GM23338 (cell line): ENCODE data around the gene CIDEB. TPM values are rescaled to one million over a fixed set of nuclear protein-coding genes. Genes with fewer than 3 reads are reported as not detected.

Experiments
- ATAC-seq: fragments of 200-7000 bp; cut with Tn5 transposase; 3 replicates; pipeline ENCODE4 v1.9.1; 2020
- DNase-seq: peaks from one replicate; pipeline ENCODE4 v3.0.0-alpha.2; 2015; ENCODE audit warnings: low spot score
- H2AFZ ChIP-seq: fragments of 200-600 bp; sonication (generic); 2 replicates; pipeline ENCODE4 v1.8.0; 2016; ENCODE audit warnings: antibody characterized with exemption, mild to moderate bottlenecking, moderate library complexity
- H3F3A ChIP-seq: fragments of 200-600 bp; sonication (generic); replicated peaks from 2 replicates; pipeline ENCODE4 v1.8.0; 2017; ENCODE audit warnings: antibody characterized with exemption, mixed run types, low read depth
- H3K27ac ChIP-seq: fragments of 200-600 bp; sonication (generic); 2 replicates; pipeline ENCODE4 v1.6.1; 2016; ENCODE audit warnings: low read depth
- H3K27me3 ChIP-seq: fragments of 200-600 bp; sonication (generic); 2 replicates; pipeline ENCODE4 v1.8.0; 2016; ENCODE audit warnings: mild to moderate bottlenecking, mixed run types, moderate library complexity; ENCODE audit not compliant: insufficient read depth
- H3K36me3 ChIP-seq: fragments of 200-600 bp; sonication (generic); 2 replicates; pipeline ENCODE4 v1.8.0; 2016; ENCODE audit warnings: mild to moderate bottlenecking; ENCODE audit not compliant: insufficient read depth
- H3K4me1 ChIP-seq: fragments of 200-600 bp; sonication (generic); 2 replicates; pipeline ENCODE4 v1.8.0; 2016; ENCODE audit warnings: mild to moderate bottlenecking, moderate library complexity; ENCODE audit not compliant: insufficient read depth
- H3K4me2 ChIP-seq: fragments of 200-600 bp; sonication (generic); 2 replicates; pipeline ENCODE4 v1.7.1; 2017; ENCODE audit warnings: mixed run types
- H3K4me3 ChIP-seq: fragments of 200-600 bp; sonication (generic); 2 replicates; pipeline ENCODE4 v1.6.1; 2016; ENCODE audit warnings: mixed run types
- H3K79me2 ChIP-seq: fragments of 200-600 bp; sonication (generic); replicated peaks from 2 replicates; pipeline ENCODE4 v1.8.0; 2017; ENCODE audit warnings: mild to moderate bottlenecking; ENCODE audit not compliant: insufficient read depth
- H3K9me2 ChIP-seq: fragments of 200-600 bp; sonication (generic); 2 replicates; pipeline ENCODE4 v1.8.0; 2017; ENCODE audit not compliant: insufficient read depth
- H4K20me1 ChIP-seq: fragments of 200-600 bp; sonication (generic); replicated peaks from 2 replicates; pipeline ENCODE4 v1.8.0; 2017; ENCODE audit warnings: mild to moderate bottlenecking; ENCODE audit not compliant: insufficient read depth
- H3K27ac Mint-ChIP-seq: 2 replicates; pipeline ENCODE4 v1.8.0; 2020; ENCODE audit warnings: inconsistent platforms, mild to moderate bottlenecking, moderate library complexity, mixed read lengths
- H3K27me3 Mint-ChIP-seq: 3 replicates; pipeline ENCODE4 v1.8.0; 2022; ENCODE audit warnings: low read depth, mild to moderate bottlenecking, moderate library complexity, mixed read lengths, inconsistent platforms; ENCODE audit not compliant: insufficient read depth, poor library complexity
- H3K36me3 Mint-ChIP-seq: 3 replicates; pipeline ENCODE4 v1.8.0; 2021; ENCODE audit warnings: low read depth, mild to moderate bottlenecking, inconsistent platforms, moderate library complexity, mixed read lengths
- H3K4me1 Mint-ChIP-seq: 3 replicates; pipeline ENCODE4 v1.8.0; 2020; ENCODE audit warnings: mild to moderate bottlenecking, inconsistent platforms, mixed read lengths
- H3K4me3 Mint-ChIP-seq: 3 replicates; pipeline ENCODE4 v1.8.0; 2021; ENCODE audit warnings: moderate library complexity, mild to moderate bottlenecking, inconsistent platforms, mixed read lengths
- H3K9me3 Mint-ChIP-seq: 3 replicates; pipeline ENCODE4 v1.8.0; 2020; ENCODE audit warnings: moderate library complexity, mild to moderate bottlenecking, inconsistent platforms, mixed read lengths
- EZH2 ChIP-seq: fragments of 200-600 bp; sonication (generic); IDR thresholded peaks from one replicate; pipeline ENCODE4 v1.8.0; 2017; ENCODE audit warnings: antibody characterized with exemption, mild to moderate bottlenecking, low read depth; ENCODE audit not compliant: unreplicated experiment
- polyA plus RNA-seq: library from polyadenylated mRNA; unstranded; fragments of >200 nt; fragmentation: Nextera tagmentation; extraction: Ambion mirVana; gene quantifications from 2 replicates; pipeline ENCODE4 v1.2.1, GENCODE V29; 2016
- total RNA-seq: library from RNA; depleted of rRNA; stranded (reverse); fragments of >200 nt; shearing (Covaris generic); gene quantifications from 2 replicates; pipeline ENCODE4 v1.2.3, GENCODE V29; 2014
- TF ChIP-seq, protein P1 (sequence below): fragments of 250-450 bp; sonication (Bioruptor Pico); IDR thresholded peaks from 2 replicates; pipeline ENCODE4 v1.5.0; 2020; ENCODE audit warnings: mild to moderate bottlenecking, moderate library complexity
- TF ChIP-seq, protein P2 (sequence below), 2 experiments: fragments of 200-600 bp in 1 of 2; sonication (generic) in 1 of 2; conservative IDR thresholded peaks; 2 replicates each; pipeline versions ENCODE4 v1.5.1 to v1.6.1; 2016 to 2017; ENCODE audit warnings: antibody characterized with exemption in 2 of 2, low read depth in 2 of 2, mild to moderate bottlenecking in 2 of 2, moderate library complexity in 1 of 2

CIDEB gene
- total and polyA plus RNA-seq, 2 experiments from 2014 or later: 3.4 to 4.6 TPM

DNA sequence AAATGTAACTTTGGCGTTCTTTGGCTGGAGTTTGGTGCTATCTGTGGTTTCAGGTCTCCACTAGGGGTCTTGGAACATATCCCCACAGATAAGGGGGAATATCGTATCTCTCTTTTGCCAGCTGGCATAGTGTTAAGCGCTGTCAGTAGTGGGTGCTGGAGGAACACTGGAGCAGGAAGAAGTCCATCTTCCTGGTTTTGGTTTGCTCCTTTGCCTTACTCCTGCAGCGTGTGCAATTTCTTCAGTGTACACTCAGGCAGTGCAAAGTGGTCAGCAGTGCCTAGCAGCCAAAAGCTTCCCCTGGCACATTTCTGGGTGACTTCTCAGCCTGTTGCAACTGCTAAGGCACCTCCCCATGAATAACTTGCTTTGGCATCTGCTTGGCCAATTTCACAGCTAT lies 43.7 kb upstream of the CIDEB start:
- Histone ChIP-seq H3K9me2 (no peaks in the 10 kb centered on the region), H3F3A (no peaks in the 10 kb centered on the region), H3K4me1 (no peaks in the 10 kb centered on the region), H3K36me3 (no peaks in the 10 kb centered on the region), H3K4me2 (no peak overlapping the region), H3K27me3 (peaks cover 72% of the 10 kb centered on the region), H4K20me1 (no peaks in the 10 kb centered on the region), H3K79me2 (no peaks in the 10 kb centered on the region), H3K27ac (no peak overlapping the region), H3K4me3 (no peak overlapping the region), H2AFZ (no peak overlapping the region)
- Mint-ChIP-seq H3K36me3 (no peaks in the 10 kb centered on the region), H3K4me3 (no peak overlapping the region), H3K9me3 (no peaks in the 10 kb centered on the region), H3K27ac (no peak overlapping the region), H3K27me3 (peaks cover 19% of the 10 kb centered on the region), H3K4me1 (no peaks in the 10 kb centered on the region)
- DNase-seq: peak; percentile 28
- TF ChIP-seq, protein P1, sequence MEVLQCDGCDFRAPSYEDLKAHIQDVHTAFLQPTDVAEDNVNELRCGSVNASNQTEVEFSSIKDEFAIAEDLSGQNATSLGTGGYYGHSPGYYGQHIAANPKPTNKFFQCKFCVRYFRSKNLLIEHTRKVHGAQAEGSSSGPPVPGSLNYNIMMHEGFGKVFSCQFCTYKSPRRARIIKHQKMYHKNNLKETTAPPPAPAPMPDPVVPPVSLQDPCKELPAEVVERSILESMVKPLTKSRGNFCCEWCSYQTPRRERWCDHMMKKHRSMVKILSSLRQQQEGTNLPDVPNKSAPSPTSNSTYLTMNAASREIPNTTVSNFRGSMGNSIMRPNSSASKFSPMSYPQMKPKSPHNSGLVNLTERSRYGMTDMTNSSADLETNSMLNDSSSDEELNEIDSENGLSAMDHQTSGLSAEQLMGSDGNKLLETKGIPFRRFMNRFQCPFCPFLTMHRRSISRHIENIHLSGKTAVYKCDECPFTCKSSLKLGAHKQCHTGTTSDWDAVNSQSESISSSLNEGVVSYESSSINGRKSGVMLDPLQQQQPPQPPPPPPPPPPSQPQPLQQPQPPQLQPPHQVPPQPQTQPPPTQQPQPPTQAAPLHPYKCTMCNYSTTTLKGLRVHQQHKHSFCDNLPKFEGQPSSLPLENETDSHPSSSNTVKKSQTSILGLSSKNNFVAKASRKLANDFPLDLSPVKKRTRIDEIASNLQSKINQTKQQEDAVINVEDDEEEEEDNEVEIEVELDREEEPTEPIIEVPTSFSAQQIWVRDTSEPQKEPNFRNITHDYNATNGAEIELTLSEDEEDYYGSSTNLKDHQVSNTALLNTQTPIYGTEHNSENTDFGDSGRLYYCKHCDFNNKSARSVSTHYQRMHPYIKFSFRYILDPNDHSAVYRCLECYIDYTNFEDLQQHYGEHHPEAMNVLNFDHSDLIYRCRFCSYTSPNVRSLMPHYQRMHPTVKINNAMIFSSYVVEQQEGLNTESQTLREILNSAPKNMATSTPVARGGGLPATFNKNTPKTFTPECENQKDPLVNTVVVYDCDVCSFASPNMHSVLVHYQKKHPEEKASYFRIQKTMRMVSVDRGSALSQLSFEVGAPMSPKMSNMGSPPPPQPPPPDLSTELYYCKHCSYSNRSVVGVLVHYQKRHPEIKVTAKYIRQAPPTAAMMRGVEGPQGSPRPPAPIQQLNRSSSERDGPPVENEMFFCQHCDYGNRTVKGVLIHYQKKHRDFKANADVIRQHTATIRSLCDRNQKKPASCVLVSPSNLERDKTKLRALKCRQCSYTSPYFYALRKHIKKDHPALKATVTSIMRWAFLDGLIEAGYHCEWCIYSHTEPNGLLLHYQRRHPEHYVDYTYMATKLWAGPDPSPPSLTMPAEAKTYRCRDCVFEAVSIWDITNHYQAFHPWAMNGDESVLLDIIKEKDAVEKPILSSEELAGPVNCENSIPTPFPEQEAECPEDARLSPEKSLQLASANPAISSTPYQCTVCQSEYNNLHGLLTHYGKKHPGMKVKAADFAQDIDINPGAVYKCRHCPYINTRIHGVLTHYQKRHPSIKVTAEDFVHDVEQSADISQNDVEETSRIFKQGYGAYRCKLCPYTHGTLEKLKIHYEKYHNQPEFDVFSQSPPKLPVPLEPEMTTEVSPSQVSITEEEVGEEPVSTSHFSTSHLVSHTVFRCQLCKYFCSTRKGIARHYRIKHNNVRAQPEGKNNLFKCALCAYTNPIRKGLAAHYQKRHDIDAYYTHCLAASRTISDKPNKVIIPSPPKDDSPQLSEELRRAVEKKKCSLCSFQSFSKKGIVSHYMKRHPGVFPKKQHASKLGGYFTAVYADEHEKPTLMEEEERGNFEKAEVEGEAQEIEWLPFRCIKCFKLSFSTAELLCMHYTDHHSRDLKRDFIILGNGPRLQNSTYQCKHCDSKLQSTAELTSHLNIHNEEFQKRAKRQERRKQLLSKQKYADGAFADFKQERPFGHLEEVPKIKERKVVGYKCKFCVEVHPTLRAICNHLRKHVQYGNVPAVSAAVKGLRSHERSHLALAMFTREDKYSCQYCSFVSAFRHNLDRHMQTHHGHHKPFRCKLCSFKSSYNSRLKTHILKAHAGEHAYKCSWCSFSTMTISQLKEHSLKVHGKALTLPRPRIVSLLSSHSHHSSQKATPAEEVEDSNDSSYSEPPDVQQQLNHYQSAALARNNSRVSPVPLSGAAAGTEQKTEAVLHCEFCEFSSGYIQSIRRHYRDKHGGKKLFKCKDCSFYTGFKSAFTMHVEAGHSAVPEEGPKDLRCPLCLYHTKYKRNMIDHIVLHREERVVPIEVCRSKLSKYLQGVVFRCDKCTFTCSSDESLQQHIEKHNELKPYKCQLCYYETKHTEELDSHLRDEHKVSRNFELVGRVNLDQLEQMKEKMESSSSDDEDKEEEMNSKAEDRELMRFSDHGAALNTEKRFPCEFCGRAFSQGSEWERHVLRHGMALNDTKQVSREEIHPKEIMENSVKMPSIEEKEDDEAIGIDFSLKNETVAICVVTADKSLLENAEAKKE (CRISPR knock-in tag): no peak
- TF ChIP-seq, protein P2, sequence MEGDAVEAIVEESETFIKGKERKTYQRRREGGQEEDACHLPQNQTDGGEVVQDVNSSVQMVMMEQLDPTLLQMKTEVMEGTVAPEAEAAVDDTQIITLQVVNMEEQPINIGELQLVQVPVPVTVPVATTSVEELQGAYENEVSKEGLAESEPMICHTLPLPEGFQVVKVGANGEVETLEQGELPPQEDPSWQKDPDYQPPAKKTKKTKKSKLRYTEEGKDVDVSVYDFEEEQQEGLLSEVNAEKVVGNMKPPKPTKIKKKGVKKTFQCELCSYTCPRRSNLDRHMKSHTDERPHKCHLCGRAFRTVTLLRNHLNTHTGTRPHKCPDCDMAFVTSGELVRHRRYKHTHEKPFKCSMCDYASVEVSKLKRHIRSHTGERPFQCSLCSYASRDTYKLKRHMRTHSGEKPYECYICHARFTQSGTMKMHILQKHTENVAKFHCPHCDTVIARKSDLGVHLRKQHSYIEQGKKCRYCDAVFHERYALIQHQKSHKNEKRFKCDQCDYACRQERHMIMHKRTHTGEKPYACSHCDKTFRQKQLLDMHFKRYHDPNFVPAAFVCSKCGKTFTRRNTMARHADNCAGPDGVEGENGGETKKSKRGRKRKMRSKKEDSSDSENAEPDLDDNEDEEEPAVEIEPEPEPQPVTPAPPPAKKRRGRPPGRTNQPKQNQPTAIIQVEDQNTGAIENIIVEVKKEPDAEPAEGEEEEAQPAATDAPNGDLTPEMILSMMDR (conservative IDR thresholded peaks at IDR 0.05; ENCODE audit: low read depth in 2 of 2): peak; percentile 19 to 21; a peak in 2 of 4 replicates
- peak; percentile 48; the same call in 2 of the 3 replicates for ATAC-seq

DNA sequence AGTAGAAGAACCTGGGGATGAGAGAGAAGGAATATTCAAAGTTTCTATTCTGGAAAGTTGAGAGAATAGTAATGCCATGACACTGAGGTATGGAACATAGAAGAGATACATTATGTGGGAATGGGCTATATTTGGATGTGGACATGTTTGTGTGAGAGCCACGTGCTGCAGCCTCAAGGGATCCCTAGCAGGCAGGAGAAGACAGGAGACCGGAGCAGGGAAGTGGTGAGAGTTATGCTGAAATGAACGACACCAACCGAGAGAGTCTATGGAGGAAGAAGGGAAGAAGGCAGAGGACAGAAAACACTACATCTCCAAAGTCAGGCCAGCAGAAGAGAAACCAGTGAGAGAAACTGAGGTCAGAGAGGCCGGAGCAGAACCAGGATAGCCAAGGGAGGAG lies 42.0 kb upstream of the CIDEB start:
- Histone ChIP-seq H3F3A (no peaks in the 10 kb centered on the region), H3K27ac (no peak overlapping the region), H3K79me2 (no peaks in the 10 kb centered on the region), H2AFZ (no peak overlapping the region), H4K20me1 (no peaks in the 10 kb centered on the region), H3K27me3 (peaks cover 82% of the 10 kb centered on the region), H3K4me3 (no peak overlapping the region), H3K36me3 (no peaks in the 10 kb centered on the region), H3K9me2 (no peaks in the 10 kb centered on the region), H3K4me1 (no peaks in the 10 kb centered on the region), H3K4me2 (no peak overlapping the region)
- H3K4me3 Mint-ChIP-seq: no peak overlapping the region
- no peaks in the 10 kb centered on the region for H3K4me1 Mint-ChIP-seq
- H3K27ac Mint-ChIP-seq: no peak overlapping the region
- no peak for DNase-seq
- no peak for ATAC-seq
- no peaks in the 10 kb centered on the region for H3K36me3 Mint-ChIP-seq
- H3K9me3 Mint-ChIP-seq: no peaks in the 10 kb centered on the region
- peaks cover 24% of the 10 kb centered on the region for H3K27me3 Mint-ChIP-seq
- TF ChIP-seq, protein P1 (CRISPR knock-in tag): no peak
- no peak for TF ChIP-seq EZH2
